ENCODE data around the gene DOCK10.

The DOCK10 gene

DNA sequence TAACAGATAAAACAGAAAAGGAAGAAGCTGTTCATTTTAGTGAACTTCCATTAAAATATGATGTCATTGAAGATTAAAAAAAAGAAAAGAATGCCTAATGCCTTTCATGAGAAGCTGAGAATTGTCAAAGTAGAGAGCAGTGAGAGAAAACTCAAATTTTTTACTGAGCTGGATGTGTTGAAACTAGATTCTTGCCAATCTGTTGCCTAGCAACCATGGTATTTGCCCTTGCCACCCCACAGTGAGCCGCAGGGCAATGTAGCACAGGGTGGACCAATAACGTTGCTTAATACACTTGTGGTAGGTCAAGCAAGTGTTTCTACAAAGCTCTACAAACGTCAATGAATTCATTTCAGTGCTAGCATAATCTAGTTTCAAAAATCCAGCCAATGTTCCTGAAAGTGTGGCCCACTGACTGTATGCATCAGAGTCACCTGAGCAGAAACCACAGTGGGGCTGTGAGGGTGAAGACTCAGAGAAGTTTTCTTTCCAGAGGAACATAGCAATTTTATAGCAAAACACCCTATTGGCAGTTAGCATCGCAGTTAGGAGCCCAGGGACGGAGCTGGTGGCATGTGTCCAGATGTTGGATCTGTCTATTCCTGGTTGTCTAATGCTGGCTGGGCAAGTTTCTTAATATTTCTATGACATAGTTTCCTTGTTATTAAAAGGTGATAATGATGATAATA is 132.2 kb downstream of the DOCK10 start:
- DNase-seq: no peak

DNA sequence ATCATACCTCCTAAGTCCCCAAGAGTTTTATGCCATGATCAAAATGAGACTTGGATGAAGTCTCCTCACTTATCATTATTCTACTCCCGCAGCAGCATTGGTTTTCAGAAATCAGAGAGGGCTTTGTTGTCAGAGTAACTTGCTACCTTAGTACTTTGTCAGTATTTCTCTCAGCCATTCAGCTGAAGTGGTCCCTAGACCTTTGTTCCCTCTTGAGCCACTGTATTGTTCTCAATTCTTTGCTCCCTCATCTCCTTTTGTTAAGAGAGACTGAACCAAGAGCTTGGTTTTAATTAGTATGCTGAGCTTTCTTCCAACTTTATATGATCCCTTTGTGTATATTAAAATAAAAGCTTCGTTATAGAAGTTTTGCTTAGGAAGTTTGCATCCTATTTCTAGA is 133.4 kb downstream of the DOCK10 start:
- no peak for DNase-seq
- TF ChIP-seq POLR2A (IDR thresholded peaks at IDR 0.05; ENCODE audit: low read length): no peak
- TF ChIP-seq GATA1 (IDR thresholded peaks at IDR 0.05; ENCODE audit: low read depth, low read length): no peak

More for the DNA sequence above, 132.2 kb downstream of the DOCK10 start:
- no peak for TF ChIP-seq GATA1 (IDR thresholded peaks at IDR 0.05; ENCODE audit: low read depth, low read length)
- TF ChIP-seq POLR2A (IDR thresholded peaks at IDR 0.05; ENCODE audit: low read length): no peak

DNA sequence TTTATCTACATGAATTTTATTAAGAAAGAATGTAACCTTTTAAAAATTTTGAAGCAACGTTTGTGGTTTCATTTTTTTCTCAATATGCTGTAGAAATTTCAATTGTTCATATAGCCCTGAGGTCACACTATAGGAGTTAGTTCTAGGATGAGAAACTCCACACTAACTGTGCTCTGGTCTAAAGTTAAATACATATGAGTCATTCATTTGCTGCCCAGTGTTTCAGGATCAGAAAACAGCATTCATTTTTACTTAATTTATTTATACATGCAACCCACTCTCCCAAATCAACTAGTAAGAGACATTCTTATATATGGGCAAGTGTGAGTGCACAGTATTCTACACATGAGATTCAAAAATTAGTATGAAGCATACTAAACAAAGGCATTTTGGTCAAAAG is 137.9 kb downstream of the DOCK10 start:
- no peak for DNase-seq
- TF ChIP-seq GATA1 (IDR thresholded peaks at IDR 0.05; ENCODE audit: low read depth, low read length) (no peak), POLR2A (IDR thresholded peaks at IDR 0.05; ENCODE audit: low read length) (no peak)

- TF ChIP-seq GATA1 (IDR thresholded peaks at IDR 0.05; ENCODE audit: low read depth, low read length) (no peak), POLR2A (IDR thresholded peaks at IDR 0.05; ENCODE audit: low read length) (no peak)
- no peak for DNase-seq
Observed at GRCh38 chr2:224903621-224904020, 138.6 kb downstream of the DOCK10 start.

- DNase-seq: no peak
- TF ChIP-seq POLR2A (IDR thresholded peaks at IDR 0.05; ENCODE audit: low read length) (no peak), GATA1 (IDR thresholded peaks at IDR 0.05; ENCODE audit: low read depth, low read length) (no peak)
Observed at GRCh38 chr2:224901121-224901676, 141.1 kb downstream of the DOCK10 start.

GRCh38 chr2:224895377-224895776 is 146.9 kb downstream of the DOCK10 start:
- no peak for DNase-seq
- TF ChIP-seq POLR2A (IDR thresholded peaks at IDR 0.05; ENCODE audit: low read length) (no peak), GATA1 (IDR thresholded peaks at IDR 0.05; ENCODE audit: low read depth, low read length) (no peak)

- no peak for TF ChIP-seq GATA1 (IDR thresholded peaks at IDR 0.05; ENCODE audit: low read depth, low read length)
- DNase-seq: no peak
Observed at GRCh38 chr2:224894356-224894755, 147.9 kb downstream of the DOCK10 start.

DNA sequence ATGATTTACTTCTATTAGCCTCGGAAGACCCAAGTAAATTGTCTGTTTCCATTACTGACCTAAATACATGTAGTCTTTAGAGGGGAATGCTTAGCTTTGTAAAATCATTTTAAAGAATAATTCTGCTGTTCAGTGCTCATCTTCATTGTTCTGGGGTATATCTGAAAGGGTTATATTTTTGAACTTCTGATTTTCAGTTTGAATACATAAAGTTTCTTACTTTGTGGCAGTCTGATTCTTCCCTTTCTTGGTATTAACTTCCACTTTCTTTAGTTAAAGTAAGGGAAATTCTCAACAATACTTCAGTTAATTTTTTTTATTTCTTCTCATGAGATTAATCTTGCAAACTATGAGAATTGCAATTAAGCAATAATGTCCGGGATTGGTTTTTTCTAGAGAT is 148.4 kb downstream of the DOCK10 start:
- no peak for DNase-seq
- TF ChIP-seq GATA1 (IDR thresholded peaks at IDR 0.05; ENCODE audit: low read depth, low read length) (no peak), POLR2A (IDR thresholded peaks at IDR 0.05; ENCODE audit: low read length) (no peak)

DNA sequence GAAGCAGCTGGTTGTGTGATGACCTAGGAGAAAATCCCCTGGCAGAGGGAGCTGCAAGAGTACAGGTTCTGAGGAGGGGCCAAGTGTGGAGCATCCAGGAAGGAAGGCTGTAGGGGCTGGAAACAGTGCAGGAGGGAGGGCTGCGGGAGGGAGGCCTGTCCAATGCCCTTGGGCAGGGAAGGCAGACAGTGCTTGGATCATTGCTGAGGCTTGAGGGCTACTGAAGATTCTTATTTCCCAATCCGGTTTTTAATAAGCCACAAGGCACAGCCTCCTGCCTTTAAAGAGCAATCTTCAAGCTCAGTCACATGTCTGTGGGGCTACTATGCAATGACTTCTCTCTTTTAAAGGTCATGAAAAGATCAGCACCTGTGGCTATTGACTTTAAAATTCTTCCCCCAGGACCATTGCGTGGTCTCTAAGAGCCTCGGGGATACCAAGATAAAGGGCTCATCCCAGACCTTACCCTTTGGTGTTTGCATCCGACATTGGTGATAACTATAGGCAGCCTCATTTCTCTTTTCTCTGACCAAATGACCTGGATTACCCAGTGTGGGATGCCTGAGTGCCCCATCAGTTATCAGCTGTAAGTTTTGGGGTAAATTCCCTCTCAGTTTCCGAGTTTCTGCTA is 149.6 kb downstream of the DOCK10 start:
- no peak for TF ChIP-seq GATA1 (IDR thresholded peaks at IDR 0.05; ENCODE audit: low read depth, low read length)
- TF ChIP-seq POLR2A (IDR thresholded peaks at IDR 0.05; ENCODE audit: low read length): no peak
- no peak for DNase-seq

DNA sequence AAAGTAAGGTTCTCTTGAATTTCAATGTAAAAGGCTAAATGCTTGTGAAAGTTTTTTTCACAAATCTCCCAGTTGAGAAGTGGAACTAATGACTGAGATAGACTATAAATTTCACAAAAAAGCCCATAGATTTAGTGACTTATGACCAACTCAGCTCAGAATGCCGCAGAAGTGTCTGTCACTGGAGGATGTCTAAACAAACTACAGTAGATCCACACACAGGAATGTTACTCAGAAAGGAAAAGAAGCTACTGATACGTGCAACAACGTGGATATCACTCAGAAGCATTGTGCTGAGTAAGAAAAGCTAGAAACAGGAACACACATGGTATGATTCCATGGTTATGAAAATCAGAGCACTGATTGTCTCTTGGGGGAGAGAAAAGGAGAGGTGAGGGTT is 151.9 kb downstream of the DOCK10 start:
- DNase-seq: no peak
- no peak for TF ChIP-seq POLR2A (IDR thresholded peaks at IDR 0.05; ENCODE audit: low read length)
- TF ChIP-seq GATA1 (IDR thresholded peaks at IDR 0.05; ENCODE audit: low read depth, low read length): no peak

- TF ChIP-seq GATA1 (IDR thresholded peaks at IDR 0.05; ENCODE audit: low read depth, low read length): no peak
- TF ChIP-seq POLR2A (IDR thresholded peaks at IDR 0.05; ENCODE audit: low read length): no peak
- DNase-seq: peak; percentile 1 to 12
Observed at GRCh38 chr2:224887141-224887540, 155.1 kb downstream of the DOCK10 start.

GRCh38 chr2:224885836-224886547 is 156.3 kb downstream of the DOCK10 start:
- TF ChIP-seq POLR2A (IDR thresholded peaks at IDR 0.05; ENCODE audit: low read length): no peak
- TF ChIP-seq GATA1 (IDR thresholded peaks at IDR 0.05; ENCODE audit: low read depth, low read length): no peak
- DNase-seq: no peak

DNA sequence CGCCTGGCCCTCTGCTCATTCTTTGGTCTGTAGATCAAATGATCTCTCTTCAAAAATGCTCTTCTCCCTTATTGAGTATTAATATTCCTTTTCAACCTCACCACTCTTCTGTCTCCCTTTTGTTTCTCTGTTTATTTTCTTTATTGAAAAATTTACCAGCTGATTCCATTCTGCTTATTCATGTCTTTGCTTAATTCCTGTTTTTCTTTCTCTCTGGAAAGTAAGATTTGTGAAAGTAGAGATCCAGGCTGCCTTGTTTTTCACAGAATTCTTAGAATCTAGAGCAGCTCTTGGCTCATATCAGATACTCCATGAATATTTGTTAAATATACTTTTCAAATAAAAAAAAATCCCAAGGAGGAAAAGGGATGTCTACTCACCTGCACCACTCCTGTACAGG is 157.0 kb downstream of the DOCK10 start:
- no peak for DNase-seq
- TF ChIP-seq POLR2A (IDR thresholded peaks at IDR 0.05; ENCODE audit: low read length) (no peak), GATA1 (IDR thresholded peaks at IDR 0.05; ENCODE audit: low read depth, low read length) (no peak)

GRCh38 chr2:224884188-224884587 is 158.1 kb downstream of the DOCK10 start:
- TF ChIP-seq POLR2A (IDR thresholded peaks at IDR 0.05; ENCODE audit: low read length) (no peak), GATA1 (IDR thresholded peaks at IDR 0.05; ENCODE audit: low read depth, low read length) (no peak)
- DNase-seq: no peak

All from erythroblast (primary cell).